Uterus (tissue), 2 donors: ENCODE measurements around the gene DHX29.

Experiments
- CTCF ChIP-seq, 4 experiments: fragments of 200-600 bp in 2 of 4; fragments of 450-650 bp in 2 of 4; sonication (generic) in 2 of 4; IDR thresholded peaks; one replicate each; pipeline ENCODE4 v1.5.1; 2016 to 2019; ENCODE audit warnings: antibody characterized with exemption in 4 of 4, mild to moderate bottlenecking in 2 of 4, moderate library complexity in 1 of 4
- POLR2A ChIP-seq, 2 donors: fragments of 450-650 bp; IDR thresholded peaks; one replicate each; pipeline ENCODE4 v1.6.1; 2016; ENCODE audit warnings: antibody characterized with exemption in 2 of 2, mild to moderate bottlenecking in 1 of 2, moderate library complexity in 1 of 2

GRCh38 chr5:55231029-55231918 is 76.2 kb downstream of the DHX29 start:
- no peak for TF ChIP-seq CTCF (IDR thresholded peaks at IDR 0.05)
- TF ChIP-seq POLR2A (IDR thresholded peaks at IDR 0.05): no peak
